Liver (tissue), 9 donors: ENCODE measurements around the gene BARHL1. TPM values are rescaled to one million over a fixed set of nuclear protein-coding genes. Genes with fewer than 3 reads are reported as not detected.

Experiments used
- DNase-seq: peaks from one replicate; pipeline ENCODE4 v3.0.0-alpha.2; 2017; ENCODE audit warnings: low spot score
- H3K27ac ChIP-seq, 2 donors: one replicate each; pipeline ENCODE4 v1.7.0; 2013; ENCODE audit warnings: inconsistent platforms in 2 of 2, low read length in 2 of 2, control low read depth in 1 of 2, low read depth in 1 of 2, mild to moderate bottlenecking in 1 of 2
- H3K27me3 ChIP-seq, 4 donors: one replicate each; pipeline versions ENCODE4 v1.6.1 to v1.7.0; 2013; ENCODE audit warnings: low read length in 3 of 4, inconsistent platforms in 1 of 4, mild to moderate bottlenecking in 1 of 4, moderate library complexity in 1 of 4; ENCODE audit not compliant: control insufficient read depth in 4 of 4, insufficient read depth in 4 of 4
- H3K36me3 ChIP-seq, 4 donors: one replicate each; pipeline versions ENCODE4 v1.6.1 to v1.7.0; 2013; ENCODE audit warnings: low read length in 3 of 4, mild to moderate bottlenecking in 3 of 4, low read depth in 1 of 4, moderate library complexity in 1 of 4; ENCODE audit not compliant: control insufficient read depth in 4 of 4, insufficient read depth in 3 of 4
- H3K4me1 ChIP-seq, 4 donors: one replicate each; pipeline versions ENCODE4 v1.6.1 to v1.7.0; 2013; ENCODE audit warnings: low read length in 3 of 4, mild to moderate bottlenecking in 3 of 4, moderate library complexity in 1 of 4; ENCODE audit not compliant: control insufficient read depth in 4 of 4, insufficient read depth in 4 of 4
- H3K4me3 ChIP-seq, 3 donors: one replicate each; pipeline versions ENCODE4 v1.6.1 to v1.7.0; 2013; ENCODE audit warnings: low read length in 3 of 3, control low read depth in 1 of 3, low read depth in 1 of 3, mild to moderate bottlenecking in 1 of 3
- H3K9ac ChIP-seq, 2 donors: one replicate each; pipeline ENCODE4 v1.7.0; 2013; ENCODE audit warnings: low read length in 2 of 2, mild to moderate bottlenecking in 2 of 2, moderate library complexity in 2 of 2, control low read depth in 1 of 2, low read depth in 1 of 2
- H3K9me3 ChIP-seq, 4 donors: one replicate each; pipeline versions ENCODE4 v1.6.1 to v1.7.0; 2013; ENCODE audit warnings: low read length in 3 of 4; ENCODE audit not compliant: control insufficient read depth in 4 of 4
- ATF3 ChIP-seq: IDR thresholded peaks from 2 replicates; pipeline ENCODE4 v1.6.1; 2016; ENCODE audit warnings: antibody characterized with exemption
- CTCF ChIP-seq: fragments of 150-350 bp; IDR thresholded peaks from 2 replicates; pipeline ENCODE4 v1.5.1; 2017; ENCODE audit warnings: improper control_type of control experiment, low read depth, low read length; ENCODE audit not compliant: missing input control
- EGR1 ChIP-seq, 2 donors: IDR thresholded peaks; 2 replicates each; pipeline ENCODE4 v1.6.1; 2016 to 2018; ENCODE audit warnings: antibody characterized with exemption in 2 of 2, low read depth in 2 of 2
- FOXA1 ChIP-seq: IDR thresholded peaks from 2 replicates; pipeline ENCODE4 v1.6.1; 2016; ENCODE audit warnings: antibody characterized with exemption
- FOXA2 ChIP-seq: IDR thresholded peaks from 2 replicates; pipeline ENCODE4 v1.6.1; 2016; ENCODE audit warnings: antibody characterized with exemption
- GABPA ChIP-seq, 2 donors: IDR thresholded peaks in 1 of 2; conservative IDR thresholded peaks in 1 of 2; 2 replicates each; pipeline ENCODE4 v1.6.1; 2016; ENCODE audit warnings: antibody characterized with exemption in 2 of 2, mild to moderate bottlenecking in 1 of 2, moderate library complexity in 1 of 2
- HNF4A ChIP-seq, 2 donors: conservative IDR thresholded peaks; 2 replicates each; pipeline ENCODE4 v1.6.1; 2016; ENCODE audit warnings: antibody characterized with exemption in 2 of 2, mild to moderate bottlenecking in 2 of 2
- HNF4G ChIP-seq: IDR thresholded peaks from 2 replicates; pipeline ENCODE4 v1.6.1; 2016; ENCODE audit warnings: antibody characterized with exemption
- JUND ChIP-seq, 2 donors: IDR thresholded peaks; 2 replicates each; pipeline ENCODE4 v1.6.1; 2016; ENCODE audit warnings: antibody characterized with exemption in 2 of 2
- MAX ChIP-seq: IDR thresholded peaks from 2 replicates; pipeline ENCODE4 v1.6.1; 2016; ENCODE audit warnings: antibody characterized with exemption
- NR2F2 ChIP-seq: IDR thresholded peaks from 2 replicates; pipeline ENCODE4 v1.6.1; 2016; ENCODE audit warnings: antibody characterized with exemption
- RAD21 ChIP-seq, 2 donors: IDR thresholded peaks; 2 replicates each; pipeline ENCODE4 v1.6.1; 2016; ENCODE audit warnings: antibody characterized with exemption in 2 of 2, mild to moderate bottlenecking in 2 of 2
- REST ChIP-seq: IDR thresholded peaks from 2 replicates; pipeline ENCODE4 v1.6.1; 2016; ENCODE audit warnings: antibody characterized with exemption, mild to moderate bottlenecking
- RXRA ChIP-seq, 2 donors: IDR thresholded peaks; 2 replicates each; pipeline ENCODE4 v1.6.1; 2017 to 2018; ENCODE audit warnings: antibody characterized with exemption in 2 of 2, mild to moderate bottlenecking in 1 of 2
- SP1 ChIP-seq: IDR thresholded peaks from 2 replicates; pipeline ENCODE4 v1.6.1; 2018; ENCODE audit warnings: antibody characterized with exemption, mild to moderate bottlenecking
- TAF1 ChIP-seq: conservative IDR thresholded peaks from 2 replicates; pipeline ENCODE4 v1.6.1; 2016; ENCODE audit warnings: antibody characterized with exemption, mild to moderate bottlenecking
- YY1 ChIP-seq: IDR thresholded peaks from 2 replicates; pipeline ENCODE4 v1.6.1; 2016; ENCODE audit warnings: antibody characterized with exemption, mild to moderate bottlenecking
- ZBTB33 ChIP-seq: IDR thresholded peaks from 2 replicates; pipeline ENCODE4 v1.6.1; 2016; ENCODE audit warnings: antibody characterized with exemption
- WGBS: extraction: QIAGEN DNeasy Blood & Tissue Kit; methylation state at CpG from one replicate; pipeline ENCODE4 v1.1.7; 2013; 5-methylcytosine and 5-hydroxymethylcytosine counted together
- polyA plus RNA-seq, 2 donors: library from polyadenylated mRNA; stranded (reverse) in 1 of 2; unstranded in 1 of 2; fragments of 200-250 nt in 1 of 2; fragments of >200 nt in 1 of 2; fragmentation: Nextera tagmentation in 1 of 2; extraction: Ambion mirVana in 1 of 2; gene quantifications; one replicate each; pipeline versions ENCODE4 v1.2.1 to v1.2.3, GENCODE V29; 2013 to 2015
- total RNA-seq, 2 donors: library from RNA; depleted of rRNA; stranded (reverse); fragments of >200 nt; gene quantifications; one replicate each; pipeline ENCODE4 v1.2.3, GENCODE V29; 2014
- donor health status: healthy.
- donor health status: healthy.
- donor health status: healthy.
- donor health status: healthy.
- donor health status: healthy.

The BARHL1 gene
- total and polyA plus RNA-seq, 4 donors = not detected

- H3K27me3 ChIP-seq = no peaks in the 10 kb centered on the region
- H3K27ac ChIP-seq = no peak overlapping the region
- H3K9me3 ChIP-seq = no peaks in the 10 kb centered on the region
- WGBS = 93% methylated on average over 3 of the region's 3 CpGs
- peaks cover 6 to 48% (median 28%) of the 10 kb centered on the region in 4 donors for H3K36me3 ChIP-seq
- TF ChIP-seq SP1 (no peak), YY1 (no peak), HNF4A (conservative IDR thresholded peaks at IDR 0.05) (no peak), ATF3 (no peak), JUND (IDR thresholded peaks at IDR 0.05) (no peak), RXRA (IDR thresholded peaks at IDR 0.05) (no peak), RAD21 (IDR thresholded peaks at IDR 0.05) (no peak), HNF4G (no peak), ZBTB33 (no peak), FOXA2 (no peak), GABPA (IDR thresholded peaks at IDR 0.05 in 1 of 2, conservative IDR thresholded peaks at IDR 0.05 in 1 of 2) (no peak), MAX (no peak)
- no peak overlapping the region for H3K4me3 ChIP-seq
- no peaks in the 10 kb centered on the region for H3K4me1 ChIP-seq
- DNase-seq = no peak
- no peak overlapping the region for H3K9ac ChIP-seq
These were observed 48.4 kb downstream of the BARHL1 start for GRCh38 chr9:132630811-132631210.

GRCh38 chr9:132631280-132631679 lies 48.9 kb downstream of the BARHL1 start:
- Histone ChIP-seq H3K9me3 (no peaks in the 10 kb centered on the region), H3K27ac (no peak overlapping the region), H3K36me3 (peaks cover 8 to 52% (median 27%) of the 10 kb centered on the region in 4 donors), H3K4me1 (no peaks in the 10 kb centered on the region), H3K9ac (no peak overlapping the region), H3K4me3 (no peak overlapping the region), H3K27me3 (no peaks in the 10 kb centered on the region)
- TF ChIP-seq CTCF (no peak), FOXA2 (no peak), ATF3 (no peak), FOXA1 (no peak), RAD21 (IDR thresholded peaks at IDR 0.05) (no peak), HNF4G (no peak), MAX (no peak), TAF1 (no peak), YY1 (no peak), NR2F2 (no peak), EGR1 (IDR thresholded peaks at IDR 0.05; ENCODE audit: low read depth in 2 of 2) (no peak), GABPA (IDR thresholded peaks at IDR 0.05 in 1 of 2, conservative IDR thresholded peaks at IDR 0.05 in 1 of 2) (no peak), REST (no peak), ZBTB33 (no peak)
- 94% methylated on average over 5 of the region's 5 CpGs for WGBS
- no peak for DNase-seq
